Stimulated activated CD4-positive, alpha-beta T cell treated with anti-CD3 and anti-CD28 coated beads, Interleukin-4, amount 100 ng/mL, for 4 hours (primary cell): ENCODE data around the gene BRD1.
A peak's percentile ranks its signal among the peaks of the same experiment; 100 is the strongest.
"Not testable (repeated sequence)": the region's sequence is repeated elsewhere in the genome, so short reads cannot be mapped to it uniquely, and the experiment has no call there.

Experiments
- DNase-seq, 2 experiments: peaks; one replicate each; pipeline ENCODE4 v3.0.0-alpha.2; 2020

The BRD1 gene

GRCh38 chr22:49852898-49853894 is 25.5 kb upstream of the BRD1 start, which contains the start of gene ZBED4:
TSS of gene ZBED4 (plus strand) at chr22:49853844. CDS start at chr22:49883663, 29,819 bp downstream.
- DNase-seq = peak; percentile 96 to 99

DNA sequence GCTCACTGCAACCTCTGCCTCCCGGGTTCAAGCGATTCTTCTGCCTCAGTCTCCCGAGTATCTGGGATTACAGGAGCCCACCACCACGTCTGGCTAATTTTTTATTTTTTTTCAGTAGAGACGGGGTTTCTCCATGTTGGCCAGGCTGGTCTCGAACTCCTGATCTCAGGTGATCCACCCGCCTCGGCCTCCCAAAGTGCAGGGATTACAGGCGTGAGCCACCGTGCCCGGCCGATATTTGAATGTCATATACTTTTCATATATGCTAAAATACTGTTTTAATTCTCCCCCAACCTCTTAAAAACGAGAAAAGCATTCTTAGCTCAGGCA is 24.9 kb upstream of the BRD1 start:
- not testable (repeated sequence) for DNase-seq

- DNase-seq = no peak
Measured at GRCh38 chr22:49850959-49851802, 23.5 kb upstream of the BRD1 start.

GRCh38 chr22:49850021-49850911 is 22.6 kb upstream of the BRD1 start:
- no peak for DNase-seq

GRCh38 chr22:49849161-49850020 is 21.7 kb upstream of the BRD1 start:
- no peak for DNase-seq

DNA sequence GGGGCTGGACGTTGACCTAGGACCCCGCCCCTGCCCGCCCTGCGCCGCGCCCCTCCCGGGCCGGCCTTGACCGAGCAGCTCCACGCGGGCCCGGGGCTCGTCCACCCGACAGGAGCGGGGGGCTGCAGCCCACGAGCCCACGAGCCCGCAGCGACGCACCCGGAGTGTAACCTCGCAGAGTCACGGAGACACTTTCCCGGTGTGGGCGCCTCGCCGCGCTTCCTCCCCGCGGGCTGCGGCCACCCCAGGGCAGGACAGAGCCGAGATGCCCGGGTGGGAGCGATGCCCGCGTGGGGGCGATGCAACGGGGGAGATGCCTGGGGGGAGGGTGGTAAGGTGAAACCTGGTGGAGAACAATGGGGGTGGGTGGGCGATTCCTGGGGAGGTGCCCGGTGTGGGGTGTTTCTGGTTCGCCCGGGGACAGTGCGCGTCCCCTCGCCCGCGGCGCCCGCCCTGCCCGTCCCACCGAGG is 21.1 kb upstream of the BRD1 start:
- DNase-seq = no peak

GRCh38 chr22:49847751-49848689 is 20.3 kb upstream of the BRD1 start:
- DNase-seq = no peak

DNA sequence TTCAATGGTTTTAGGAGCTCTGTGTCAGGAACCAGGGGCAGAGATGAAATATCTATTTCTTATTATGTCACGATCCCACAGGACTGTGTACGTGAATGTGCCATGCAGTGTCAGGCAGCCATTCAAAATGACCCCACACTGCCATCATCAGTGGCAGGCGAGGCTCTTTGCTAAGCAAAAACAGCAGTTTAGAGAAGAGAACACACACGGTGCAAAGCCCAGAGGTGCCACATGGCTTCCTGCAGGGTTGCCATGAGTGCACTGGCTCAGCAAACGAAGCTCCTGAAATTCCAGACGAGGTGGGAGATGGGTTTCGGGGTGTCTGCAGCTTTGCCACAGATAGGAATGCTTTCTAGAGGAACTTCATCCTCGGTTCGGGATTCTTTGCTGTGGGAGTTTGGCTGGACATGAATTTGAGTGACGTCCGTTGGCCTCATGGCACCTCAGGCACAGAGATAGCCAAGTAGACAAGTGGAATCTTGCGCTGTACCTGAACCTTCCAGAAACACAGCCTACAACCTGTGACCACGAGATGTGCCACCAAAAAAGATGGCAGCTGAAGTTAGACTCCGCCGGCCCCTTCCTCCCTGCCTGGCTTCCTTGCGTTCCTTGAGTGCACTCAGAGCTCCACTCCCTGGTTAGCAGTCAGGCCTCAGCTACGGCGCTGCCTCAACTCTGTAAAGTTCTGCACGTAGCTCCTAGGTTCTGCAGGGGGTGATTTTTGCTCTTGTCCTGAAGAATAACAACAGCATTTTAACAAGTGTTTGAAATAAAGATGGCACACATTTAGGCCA is 18.2 kb upstream of the BRD1 start:
- DNase-seq = no peak

- no peak for DNase-seq
Measured at GRCh38 chr22:49845241-49845640, 17.6 kb upstream of the BRD1 start.

DNA sequence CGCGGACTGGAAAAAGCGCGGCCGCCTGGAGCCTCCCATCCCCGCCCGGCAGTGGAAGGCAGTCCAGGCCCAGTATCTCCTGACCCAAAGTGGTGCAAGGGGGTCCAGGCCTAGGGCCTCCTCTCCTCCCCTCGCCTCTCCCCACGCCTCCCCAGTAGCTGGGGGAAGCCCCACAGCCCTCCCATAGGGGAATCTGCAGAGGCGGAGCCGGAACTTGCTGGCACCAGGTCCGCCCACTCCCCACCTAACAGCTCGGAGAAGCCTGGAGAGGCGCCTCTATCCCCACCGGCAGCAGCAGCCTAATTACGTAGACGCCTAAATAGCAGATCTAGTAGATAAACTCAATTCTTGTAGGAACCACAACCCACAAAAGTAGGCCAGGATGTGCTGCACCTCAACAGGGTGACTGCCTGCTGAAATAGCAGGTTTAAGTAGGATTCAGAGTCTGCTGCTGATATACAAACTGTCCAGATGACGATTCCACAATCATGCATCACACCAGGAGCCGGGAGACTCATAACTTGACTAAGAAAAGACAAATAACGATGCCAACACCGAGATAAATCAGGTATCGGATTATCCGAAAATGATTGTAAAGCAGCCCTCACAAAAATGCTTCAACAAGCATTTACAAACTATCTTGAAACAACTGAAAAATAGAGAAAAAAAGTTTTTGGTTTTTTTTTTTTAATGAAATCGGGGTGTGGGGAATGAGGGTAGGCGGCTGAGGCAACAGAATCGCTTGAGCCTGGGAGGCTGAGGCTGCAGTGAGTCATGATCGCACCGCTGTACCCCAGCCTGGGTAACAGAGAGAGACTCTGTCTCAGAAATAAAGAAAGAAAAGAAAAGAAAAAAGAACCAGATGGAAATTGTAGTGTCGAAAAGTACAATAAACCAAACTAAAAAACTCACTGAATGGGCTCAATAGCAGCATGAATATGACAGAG is 11.4 kb upstream of the BRD1 start:
- peak; percentile 71 to 93 for DNase-seq

DNA sequence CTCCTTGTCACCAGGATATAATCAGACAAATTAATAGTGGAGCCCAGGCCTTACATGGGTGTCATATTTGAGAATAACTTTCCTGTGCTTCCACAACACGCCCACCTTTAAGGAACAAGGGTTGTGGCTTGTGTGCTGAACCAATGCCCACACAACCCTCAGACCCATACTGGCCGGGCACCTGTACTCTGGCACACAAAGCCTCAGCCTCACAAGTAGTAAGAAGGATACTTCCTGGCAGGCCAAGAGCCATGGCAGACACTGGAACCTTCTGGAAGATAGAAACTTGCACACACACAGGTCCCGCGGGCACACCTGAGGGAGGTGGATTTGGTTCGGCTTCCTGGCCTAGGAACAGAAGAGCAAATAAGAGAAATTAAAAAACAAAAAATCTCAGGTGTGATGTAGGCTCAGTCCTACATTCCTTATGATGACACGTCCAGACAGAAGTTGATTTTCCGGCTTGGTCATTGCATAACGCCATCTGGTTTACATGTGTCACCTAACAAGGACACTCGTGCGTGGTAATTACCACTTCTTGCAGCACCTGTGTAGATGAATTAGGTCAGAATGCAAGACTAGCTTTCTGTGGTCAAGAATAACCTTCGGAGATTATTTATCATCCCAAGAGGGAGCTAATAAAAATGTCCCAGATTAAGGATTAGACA is 5.8 kb upstream of the BRD1 start:
- no peak for DNase-seq

GRCh38 chr22:49829044-49829853 is 1.6 kb upstream of the BRD1 start:
- no peak for DNase-seq

GRCh38 chr22:49828599-49828965 is 909 bp upstream of the BRD1 start:
- no peak for DNase-seq

DNA sequence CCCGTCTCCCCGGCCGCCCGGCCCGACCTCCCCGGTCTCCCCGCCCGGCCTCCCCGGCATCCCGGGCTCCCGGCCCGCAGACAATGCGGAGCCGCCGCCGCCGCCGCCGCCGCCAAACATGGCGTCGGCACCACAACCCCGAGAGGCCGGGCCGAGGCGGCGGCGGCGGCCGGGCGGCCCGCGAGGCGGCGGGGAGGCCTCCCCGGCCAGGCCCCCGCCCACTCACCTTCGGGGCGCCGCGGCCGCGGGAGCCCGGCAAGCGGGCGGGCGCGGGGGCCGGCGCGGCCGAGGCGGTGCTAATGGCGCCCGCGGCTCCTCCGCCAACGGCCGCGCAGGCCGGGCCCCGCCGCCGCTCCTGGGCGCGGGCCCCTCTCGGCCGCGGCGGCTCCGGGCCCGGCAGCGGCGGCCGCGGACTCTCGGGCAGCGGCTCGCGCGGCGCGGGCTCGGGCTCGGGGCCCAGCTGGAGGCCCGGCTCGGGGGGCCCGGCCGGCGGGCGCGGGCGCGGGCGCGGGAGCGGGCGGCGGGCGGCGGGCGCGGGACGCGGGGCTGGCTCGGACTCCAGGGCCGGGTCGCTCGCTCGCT is 311 bp downstream of the BRD1 start:
- no peak for DNase-seq

DNA sequence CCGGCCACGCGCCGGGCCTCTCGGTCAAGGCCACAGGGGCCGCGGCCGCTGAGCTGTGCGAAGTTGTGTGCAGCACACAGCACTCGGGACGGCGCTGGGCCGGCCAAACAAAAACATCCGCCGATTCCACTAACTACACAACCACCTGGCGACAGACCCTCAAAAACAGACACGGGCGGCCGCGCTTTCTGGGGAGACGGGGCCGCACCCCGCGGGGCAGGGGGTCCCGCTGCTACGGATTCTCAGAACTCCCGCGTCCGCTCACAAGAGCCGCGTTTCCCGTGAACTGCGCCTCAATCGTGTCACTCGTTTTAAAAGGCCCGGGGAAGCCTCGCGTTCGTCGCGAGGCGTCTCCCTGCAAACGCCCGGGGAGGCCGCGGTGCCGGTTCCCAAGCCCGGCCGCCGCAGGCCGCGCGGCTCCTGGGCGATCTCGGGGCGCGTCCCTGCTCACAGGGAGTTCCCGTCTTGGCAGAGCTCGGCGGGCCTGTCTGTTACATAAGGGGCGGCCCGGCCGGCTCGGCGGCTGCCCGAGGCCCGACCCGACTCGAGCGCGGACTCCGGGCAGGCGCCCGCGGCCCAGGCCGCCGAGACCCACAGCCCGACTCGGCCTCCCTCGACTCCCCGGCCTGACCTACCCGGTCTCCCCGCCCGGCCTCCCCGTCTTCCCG is 936 bp downstream of the BRD1 start:
- DNase-seq = peak in 1 of 2 experiments; percentile 37
